ENCODE results near the gene EXOC4.

DNA sequence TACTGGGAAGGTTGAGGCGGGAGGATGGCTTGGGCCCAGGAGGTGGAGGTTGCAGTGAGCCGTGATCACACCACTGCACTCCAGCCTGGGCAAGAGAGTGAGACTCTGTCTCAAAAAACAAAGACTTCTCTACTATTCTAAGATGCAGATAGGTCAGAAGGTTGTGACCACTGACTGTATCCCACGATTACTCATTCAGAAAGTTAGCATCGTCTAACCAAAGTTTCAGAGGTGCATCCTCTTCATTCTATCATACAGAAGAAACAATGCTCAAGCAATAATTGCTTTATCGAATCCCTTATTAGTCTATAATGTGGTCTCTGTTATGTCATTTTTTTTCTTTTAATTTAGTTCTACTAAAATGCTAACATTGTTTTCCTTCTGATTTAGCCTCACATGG is 525.6 kb downstream of the EXOC4 start:
- TF ChIP-seq, protein P1, sequence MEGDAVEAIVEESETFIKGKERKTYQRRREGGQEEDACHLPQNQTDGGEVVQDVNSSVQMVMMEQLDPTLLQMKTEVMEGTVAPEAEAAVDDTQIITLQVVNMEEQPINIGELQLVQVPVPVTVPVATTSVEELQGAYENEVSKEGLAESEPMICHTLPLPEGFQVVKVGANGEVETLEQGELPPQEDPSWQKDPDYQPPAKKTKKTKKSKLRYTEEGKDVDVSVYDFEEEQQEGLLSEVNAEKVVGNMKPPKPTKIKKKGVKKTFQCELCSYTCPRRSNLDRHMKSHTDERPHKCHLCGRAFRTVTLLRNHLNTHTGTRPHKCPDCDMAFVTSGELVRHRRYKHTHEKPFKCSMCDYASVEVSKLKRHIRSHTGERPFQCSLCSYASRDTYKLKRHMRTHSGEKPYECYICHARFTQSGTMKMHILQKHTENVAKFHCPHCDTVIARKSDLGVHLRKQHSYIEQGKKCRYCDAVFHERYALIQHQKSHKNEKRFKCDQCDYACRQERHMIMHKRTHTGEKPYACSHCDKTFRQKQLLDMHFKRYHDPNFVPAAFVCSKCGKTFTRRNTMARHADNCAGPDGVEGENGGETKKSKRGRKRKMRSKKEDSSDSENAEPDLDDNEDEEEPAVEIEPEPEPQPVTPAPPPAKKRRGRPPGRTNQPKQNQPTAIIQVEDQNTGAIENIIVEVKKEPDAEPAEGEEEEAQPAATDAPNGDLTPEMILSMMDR (IDR thresholded peaks at IDR 0.05), result no peak
- no peak for TF ChIP-seq POLR2A (IDR thresholded peaks at IDR 0.05)
